CD4-positive, alpha-beta T cell treated with Interleukin-4 for 1 hour (primary cell): Measurements from ENCODE around the gene ARHGEF40.
A peak's percentile ranks its signal among the peaks of the same experiment; 100 is the strongest.

Experiments
- DNase-seq, 2 donors: peaks; one replicate each; pipeline ENCODE4 v3.0.0-alpha.2; 2020 to 2022

Gene ARHGEF40

DNA sequence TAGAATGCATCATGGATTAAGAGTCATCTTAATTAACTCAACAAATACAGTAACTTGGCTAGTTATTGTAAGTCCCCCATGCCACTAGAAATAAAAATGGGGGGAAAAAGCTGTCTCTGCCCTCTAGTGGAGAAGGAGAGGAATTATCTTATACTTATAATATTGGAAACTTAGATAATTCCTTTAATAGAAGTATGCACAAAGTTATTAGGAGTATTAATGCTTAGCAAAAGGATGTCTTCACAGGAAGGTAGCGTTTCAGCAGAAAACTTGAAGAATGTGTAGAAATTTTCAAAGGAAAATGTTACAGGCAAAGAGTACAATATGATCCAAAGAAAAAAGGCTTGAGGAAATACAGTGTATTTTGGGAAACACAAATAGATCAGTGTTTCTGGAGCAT lies 65.9 kb downstream of the ARHGEF40 start:
- peak in 1 of 2 donors; percentile 23 for DNase-seq
